Right hindlimb (tissue), 1 donor: ENCODE results near the gene PVALEF.

Experiments
- DNase-seq: peaks from one replicate; pipeline ENCODE4 v3.0.0-alpha.2; 2018

Gene PVALEF

GRCh38 chr17:81165246-81166032 lies at the start of gene PVALEF:
Gene PVALEF (plus strand): TSS chr17:81165507. CDS start chr17:81181227, 15,720 bp downstream.
- DNase-seq, result peak; percentile 39

- DNase-seq, result no peak
Measured at GRCh38 chr17:81115749-81116464, 49.4 kb upstream of the PVALEF start.

- no peak for DNase-seq
Measured at GRCh38 chr17:81116704-81117103, 48.6 kb upstream of the PVALEF start.

GRCh38 chr17:81117672-81118198 lies 47.6 kb upstream of the PVALEF start:
- DNase-seq, result no peak

GRCh38 chr17:81118308-81119221 lies 46.7 kb upstream of the PVALEF start:
- DNase-seq, result no peak

- peak; percentile 90 for DNase-seq
Measured at GRCh38 chr17:81119223-81120148, 45.8 kb upstream of the PVALEF start.

- DNase-seq, result no peak
Measured at GRCh38 chr17:81120149-81120484, 45.2 kb upstream of the PVALEF start.

- no peak for DNase-seq
Measured at GRCh38 chr17:81120695-81121621, 44.3 kb upstream of the PVALEF start.

- DNase-seq, result no peak
Measured at GRCh38 chr17:81121841-81122733, 43.2 kb upstream of the PVALEF start.

GRCh38 chr17:81123052-81124048 lies 42.0 kb upstream of the PVALEF start:
- DNase-seq, result no peak

GRCh38 chr17:81124377-81124776 lies 40.9 kb upstream of the PVALEF start:
- no peak for DNase-seq

GRCh38 chr17:81125573-81126081 lies 39.7 kb upstream of the PVALEF start:
- DNase-seq, result peak; percentile 62

- DNase-seq, result no peak
Measured at GRCh38 chr17:81126281-81127132, 38.8 kb upstream of the PVALEF start.

GRCh38 chr17:81127133-81127455 lies 38.2 kb upstream of the PVALEF start:
- no peak for DNase-seq

GRCh38 chr17:81127526-81128177 lies 37.7 kb upstream of the PVALEF start:
- DNase-seq, result no peak

GRCh38 chr17:81128338-81128737 lies 37.0 kb upstream of the PVALEF start:
- DNase-seq, result no peak

- DNase-seq, result no peak
Measured at GRCh38 chr17:81128774-81129173, 36.5 kb upstream of the PVALEF start.
